SK-N-SH treated with all-trans-retinoic acid at 6 μM for 48 hours (cell line): ENCODE measurements around the gene BDNF.

Source experiments
- ARNTL ChIP-seq: fragments of 450-650 bp; formaldehyde crosslinking; IDR thresholded peaks from 2 replicates; pipeline ENCODE4 v1.5.0; 2020; ENCODE audit warnings: low read depth, mild to moderate bottlenecking, moderate library complexity, borderline replicate concordance
- ESRRG ChIP-seq: fragments of 250-450 bp; sonication (Bioruptor Pico); IDR thresholded peaks from 2 replicates; pipeline ENCODE4 v1.6.1; 2021; ENCODE audit warnings: mild to moderate bottlenecking
- PPARA ChIP-seq: fragments of 250-450 bp; sonication (Bioruptor Pico); IDR thresholded peaks from 2 replicates; pipeline ENCODE4 v1.5.0; 2020; ENCODE audit warnings: mild to moderate bottlenecking, borderline replicate concordance
- RARB ChIP-seq: fragments of 250-450 bp; sonication (Bioruptor Pico); IDR thresholded peaks from 2 replicates; pipeline ENCODE4 v1.8.0; 2021; ENCODE audit warnings: mild to moderate bottlenecking, moderate library complexity
- ZFP30 ChIP-seq: fragments of 450-650 bp; formaldehyde crosslinking; IDR thresholded peaks from 2 replicates; pipeline ENCODE4 v1.5.0; 2022; ENCODE audit warnings: mild to moderate bottlenecking, moderate library complexity
- ZNF70 ChIP-seq: fragments of 450-650 bp; formaldehyde crosslinking; IDR thresholded peaks from 2 replicates; pipeline ENCODE4 v1.5.0; 2020; ENCODE audit warnings: mild to moderate bottlenecking, moderate library complexity
- TF ChIP-seq, protein P1 (sequence below): fragments of 250-450 bp; sonication (Bioruptor Pico); IDR thresholded peaks from 2 replicates; pipeline ENCODE4 v1.8.0; 2020; ENCODE audit warnings: mild to moderate bottlenecking, moderate library complexity, borderline replicate concordance
- TF ChIP-seq, protein P2 (sequence below): fragments of 250-450 bp; sonication (Bioruptor Pico); IDR thresholded peaks from 2 replicates; pipeline ENCODE4 v1.8.0; 2021; ENCODE audit warnings: low read depth, mild to moderate bottlenecking, moderate library complexity, borderline replicate concordance

DNA sequence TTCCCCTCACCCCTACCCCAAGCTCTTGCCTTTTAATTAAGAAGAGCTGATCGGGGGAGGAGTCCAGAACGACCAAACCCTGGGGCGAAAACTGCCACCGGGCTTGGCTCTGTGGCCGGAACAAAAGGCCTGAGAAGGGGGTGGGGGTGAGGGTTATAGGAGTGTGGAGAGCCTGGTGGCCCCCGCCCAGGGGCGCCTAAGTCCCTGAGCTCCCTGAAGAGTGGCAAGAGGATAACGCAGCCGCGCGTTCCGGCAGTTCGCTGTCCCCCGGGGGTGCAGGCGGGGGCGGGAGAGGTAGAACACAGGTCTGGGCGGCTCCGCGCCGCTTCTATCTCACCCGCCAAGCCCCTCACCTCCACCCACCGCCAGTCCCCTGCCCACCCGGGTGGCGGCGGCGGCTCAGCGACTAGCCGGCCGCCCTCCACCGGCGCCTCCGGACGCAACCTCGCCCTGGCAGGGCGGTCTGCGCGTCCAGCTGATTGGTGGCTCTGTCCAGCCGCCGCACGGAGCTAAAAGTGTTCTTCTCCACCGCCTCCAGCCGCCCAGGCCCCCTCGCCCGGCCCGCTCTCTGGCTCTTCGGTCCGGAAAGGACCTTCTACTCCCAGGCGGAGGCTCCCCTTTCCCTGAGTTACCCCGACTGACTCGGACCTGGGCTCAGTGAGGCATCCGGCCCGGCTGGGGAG, 18.7 kb upstream of the BDNF start:
- TF ChIP-seq, protein P1, sequence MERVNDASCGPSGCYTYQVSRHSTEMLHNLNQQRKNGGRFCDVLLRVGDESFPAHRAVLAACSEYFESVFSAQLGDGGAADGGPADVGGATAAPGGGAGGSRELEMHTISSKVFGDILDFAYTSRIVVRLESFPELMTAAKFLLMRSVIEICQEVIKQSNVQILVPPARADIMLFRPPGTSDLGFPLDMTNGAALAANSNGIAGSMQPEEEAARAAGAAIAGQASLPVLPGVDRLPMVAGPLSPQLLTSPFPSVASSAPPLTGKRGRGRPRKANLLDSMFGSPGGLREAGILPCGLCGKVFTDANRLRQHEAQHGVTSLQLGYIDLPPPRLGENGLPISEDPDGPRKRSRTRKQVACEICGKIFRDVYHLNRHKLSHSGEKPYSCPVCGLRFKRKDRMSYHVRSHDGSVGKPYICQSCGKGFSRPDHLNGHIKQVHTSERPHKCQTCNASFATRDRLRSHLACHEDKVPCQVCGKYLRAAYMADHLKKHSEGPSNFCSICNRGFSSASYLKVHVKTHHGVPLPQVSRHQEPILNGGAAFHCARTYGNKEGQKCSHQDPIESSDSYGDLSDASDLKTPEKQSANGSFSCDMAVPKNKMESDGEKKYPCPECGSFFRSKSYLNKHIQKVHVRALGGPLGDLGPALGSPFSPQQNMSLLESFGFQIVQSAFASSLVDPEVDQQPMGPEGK (CRISPR knock-in tag): no peak
- no peak for TF ChIP-seq ZNF70 (CRISPR knock-in tag)
- TF ChIP-seq, protein P2, sequence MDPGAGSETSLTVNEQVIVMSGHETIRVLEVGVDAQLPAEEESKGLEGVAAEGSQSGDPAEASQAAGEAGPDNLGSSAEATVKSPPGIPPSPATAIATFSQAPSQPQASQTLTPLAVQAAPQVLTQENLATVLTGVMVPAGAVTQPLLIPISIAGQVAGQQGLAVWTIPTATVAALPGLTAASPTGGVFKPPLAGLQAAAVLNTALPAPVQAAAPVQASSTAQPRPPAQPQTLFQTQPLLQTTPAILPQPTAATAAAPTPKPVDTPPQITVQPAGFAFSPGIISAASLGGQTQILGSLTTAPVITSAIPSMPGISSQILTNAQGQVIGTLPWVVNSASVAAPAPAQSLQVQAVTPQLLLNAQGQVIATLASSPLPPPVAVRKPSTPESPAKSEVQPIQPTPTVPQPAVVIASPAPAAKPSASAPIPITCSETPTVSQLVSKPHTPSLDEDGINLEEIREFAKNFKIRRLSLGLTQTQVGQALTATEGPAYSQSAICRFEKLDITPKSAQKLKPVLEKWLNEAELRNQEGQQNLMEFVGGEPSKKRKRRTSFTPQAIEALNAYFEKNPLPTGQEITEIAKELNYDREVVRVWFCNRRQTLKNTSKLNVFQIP (CRISPR knock-in tag): no peak
- TF ChIP-seq ZFP30 (CRISPR knock-in tag): no peak
- TF ChIP-seq PPARA (CRISPR knock-in tag): no peak
- TF ChIP-seq ARNTL (CRISPR knock-in tag): no peak
- no peak for TF ChIP-seq RARB
- no peak for TF ChIP-seq ESRRG
